Activated CD8-positive, alpha-beta T cell treated with anti-CD3 and anti-CD28 coated beads, Interleukin-2, amount 10 ng/mL, durations not matched to agents 7 days and 5 days (primary cell): ENCODE results near the gene IL4I1. TPM values are rescaled to one million over a fixed set of nuclear protein-coding genes. Genes with fewer than 3 reads are reported as not detected.

Source experiments
- ATAC-seq: fragments of 150-1000 bp; cut with Tn5 transposase; one replicate; pipeline ENCODE4 v1.10.0; 2021; ENCODE audit warnings: moderate library complexity
- CTCF ChIA-PET: fragments of 350-600 bp; sonication (Branson Sonifier 250); formaldehyde crosslinking; loops from one replicate; lab custom pipeline; 2021; ENCODE audit warnings: antibody characterized with exemption; lab: Charles Lee
- POLR2A ChIA-PET: fragments of 350-600 bp; sonication (Branson Sonifier 250); formaldehyde crosslinking; loops from one replicate; lab custom pipeline; 2021; ENCODE audit warnings: antibody characterized with exemption; lab: Charles Lee
- DNase-seq: peaks from one replicate; pipeline ENCODE4 v3.0.0-alpha.2; 2020
- H3K27ac Mint-ChIP-seq: one replicate; pipeline ENCODE4 v1.8.0; 2021; ENCODE audit warnings: mild to moderate bottlenecking, mixed read lengths
- H3K27me3 Mint-ChIP-seq: one replicate; pipeline ENCODE4 v1.8.0; 2021; ENCODE audit warnings: low read depth, mixed read lengths
- H3K36me3 Mint-ChIP-seq: one replicate; pipeline ENCODE4 v1.8.0; 2021; ENCODE audit warnings: low read depth, mixed read lengths
- H3K4me1 Mint-ChIP-seq: one replicate; pipeline ENCODE4 v1.8.0; 2021; ENCODE audit warnings: low read depth, mixed read lengths
- H3K4me3 Mint-ChIP-seq: one replicate; pipeline ENCODE4 v1.8.0; 2021; ENCODE audit warnings: mild to moderate bottlenecking, mixed read lengths
- H3K9me3 Mint-ChIP-seq: one replicate; pipeline ENCODE4 v1.8.0; 2022; ENCODE audit warnings: mixed read lengths; ENCODE audit not compliant: insufficient read depth
- total RNA-seq, 2 experiments: library from RNA; stranded (reverse); gene quantifications; one replicate each; pipeline ENCODE4 v1.2.3, GENCODE V29; 2021

IL4I1 gene
- total RNA-seq, 2 experiments from 2014 or later = 1.2 to 1.6 TPM

DNA sequence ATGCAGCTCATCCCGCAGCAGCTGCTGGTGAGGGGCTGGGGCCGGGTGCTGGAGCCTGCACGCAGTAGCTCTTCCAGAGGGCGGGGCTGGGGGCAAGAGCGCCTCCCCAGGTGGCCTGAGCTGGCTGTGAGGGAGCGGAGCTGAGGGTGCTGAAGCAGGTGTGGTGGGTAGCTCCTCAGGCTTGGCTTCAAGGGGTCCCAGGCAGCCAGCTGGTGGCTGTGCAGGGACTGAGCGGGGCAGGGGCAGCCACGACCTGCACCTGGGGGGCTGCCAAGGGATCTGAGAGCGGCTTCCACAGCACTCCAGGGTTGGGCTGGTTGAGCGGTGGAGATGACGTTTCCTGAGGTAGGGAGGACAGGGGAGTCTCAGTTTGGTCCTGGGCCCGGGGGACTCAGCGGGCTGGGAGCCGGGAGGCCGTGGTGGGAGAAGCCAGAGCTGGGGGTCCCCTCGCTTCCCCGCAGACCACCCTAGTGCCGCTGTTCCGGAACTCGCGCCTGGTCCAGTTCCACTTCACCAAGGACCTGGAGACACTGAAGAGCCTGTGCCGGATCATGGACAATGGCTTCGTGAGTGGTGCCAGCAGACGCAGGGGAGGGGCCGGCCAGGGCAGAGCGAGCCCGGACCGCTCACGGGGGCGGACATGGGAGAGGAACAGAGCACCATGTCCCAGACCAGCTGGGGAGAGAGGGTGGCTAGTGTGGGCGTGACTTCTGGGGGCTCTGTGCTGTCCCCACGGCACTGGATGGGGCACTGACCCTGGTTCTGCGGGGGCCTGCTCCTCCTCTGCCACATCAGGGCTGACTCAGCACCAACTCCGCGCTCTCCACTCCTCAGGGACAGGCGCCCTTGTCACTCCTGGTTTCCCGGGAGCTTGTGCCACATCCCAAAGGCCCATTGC lies 38.4 kb downstream of the IL4I1 start:
- ChIA-PET CTCF (no interaction called here), POLR2A (interaction anchor here (0.9 to 1.1 kb wide), 2 partner anchors 8 kb away, joined by 3 to 5 read pairs; partner anchors contain the start of gene PTOV1)
- no peak for DNase-seq
- Mint-ChIP-seq H3K27ac (no peak overlapping the region), H3K4me1 (peaks cover 4% of the 10 kb centered on the region), H3K36me3 (peaks cover 26% of the 10 kb centered on the region), H3K27me3 (no peaks in the 10 kb centered on the region), H3K9me3 (no peaks in the 10 kb centered on the region), H3K4me3 (no peak overlapping the region)
- peak; percentile 4 for ATAC-seq

DNA sequence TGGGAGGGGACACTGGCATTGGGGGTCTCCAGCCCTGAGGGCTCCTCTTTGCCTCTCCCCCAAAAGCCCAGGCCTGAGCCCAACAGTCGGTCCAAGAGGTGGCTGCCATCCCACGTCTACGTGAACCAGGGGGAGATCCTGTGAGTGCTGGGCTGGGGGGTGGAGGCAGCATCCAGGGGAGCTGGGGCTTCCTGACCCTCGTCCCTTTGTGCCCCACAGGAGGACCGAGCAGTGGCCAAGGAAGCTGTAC lies 38.9 kb downstream of the IL4I1 start:
- no peaks in the 10 kb centered on the region for H3K9me3 Mint-ChIP-seq
- ATAC-seq (no peak), DNase-seq (no peak)
- ChIA-PET CTCF (no interaction called here), POLR2A (interaction anchor here (1.1 kb wide), 1 partner anchor 9 kb away, joined by 5 read pairs; no protein-coding TSS in a partner anchor)
- H3K4me3 Mint-ChIP-seq = no peak overlapping the region
- H3K36me3 Mint-ChIP-seq = peaks cover 22% of the 10 kb centered on the region
- peaks cover 4% of the 10 kb centered on the region for H3K4me1 Mint-ChIP-seq
- no peak overlapping the region for H3K27ac Mint-ChIP-seq
- H3K27me3 Mint-ChIP-seq = peaks cover under 1% of the 10 kb centered on the region

DNA sequence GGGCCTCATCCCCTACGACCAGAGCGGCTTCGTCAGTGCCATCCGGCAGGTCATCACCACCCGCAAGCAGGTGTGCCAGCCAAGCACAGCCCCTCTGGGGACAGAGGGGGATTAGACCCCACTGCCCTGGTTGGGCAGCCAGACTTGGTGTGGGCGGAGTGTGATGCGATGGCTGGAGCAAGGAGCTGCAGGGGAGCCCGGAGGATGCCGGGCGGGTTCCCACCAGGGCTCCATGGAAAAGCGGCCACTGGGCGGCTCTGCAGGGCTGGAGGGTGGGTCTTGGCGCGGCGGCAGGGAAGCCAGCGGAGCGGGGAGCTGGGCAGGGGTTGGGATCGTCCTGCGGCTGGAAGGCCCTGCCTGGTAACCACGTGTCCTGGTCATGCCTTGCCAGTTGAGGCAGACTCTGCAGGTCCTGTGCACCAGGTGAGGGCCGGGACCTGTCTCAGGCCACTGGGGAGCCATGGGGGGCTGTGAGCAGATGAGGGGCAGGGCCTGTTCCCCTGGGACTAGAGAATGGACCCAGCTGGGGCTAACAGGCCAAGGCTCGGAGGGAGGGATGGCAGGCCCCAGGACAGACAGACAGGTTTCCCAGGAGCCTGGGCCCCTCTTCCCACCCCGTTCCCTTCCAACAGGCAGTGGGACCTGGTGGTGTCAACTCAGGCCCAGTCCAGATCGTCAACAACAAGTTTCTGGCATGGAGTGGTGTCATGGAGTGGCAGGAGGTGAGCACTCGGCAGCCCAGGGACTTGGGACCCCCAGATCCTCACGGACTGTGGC lies 39.4 kb downstream of the IL4I1 start:
- Mint-ChIP-seq H3K9me3 (no peaks in the 10 kb centered on the region), H3K36me3 (peaks cover 22% of the 10 kb centered on the region), H3K27ac (no peak overlapping the region), H3K27me3 (peaks cover 6% of the 10 kb centered on the region), H3K4me3 (no peak overlapping the region), H3K4me1 (peaks cover 10% of the 10 kb centered on the region)
- CTCF ChIA-PET = no interaction called here
- DNase-seq (no peak), ATAC-seq (no peak)
- POLR2A ChIA-PET = interaction anchor here (1.1 kb wide), 1 partner anchor 9 kb away, joined by 5 read pairs; no protein-coding TSS in a partner anchor

DNA sequence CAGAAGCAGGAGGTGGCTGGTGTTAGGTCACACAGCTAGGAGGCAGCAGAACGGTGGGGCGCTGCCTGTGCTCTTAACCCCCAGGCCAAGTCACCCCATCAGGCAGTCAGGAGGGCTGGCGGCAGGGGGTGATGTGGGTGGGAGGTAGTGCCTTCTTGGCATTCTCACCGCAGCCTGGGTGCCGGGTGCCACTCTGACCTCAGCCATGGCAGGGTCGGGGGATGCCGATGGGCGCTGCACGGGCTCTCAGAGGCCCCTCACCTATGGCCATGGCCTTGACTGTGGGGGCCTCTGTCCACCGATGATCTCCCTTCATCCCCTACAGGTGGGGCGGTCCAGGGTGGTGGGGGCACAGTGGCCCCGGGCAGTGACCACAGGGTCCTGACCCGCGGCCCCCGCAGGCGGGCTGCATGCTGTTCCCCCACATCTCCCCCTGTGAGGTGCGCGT lies 40.1 kb downstream of the IL4I1 start:
- no peak overlapping the region for H3K27ac Mint-ChIP-seq
- peaks cover 14% of the 10 kb centered on the region for H3K4me1 Mint-ChIP-seq
- peaks cover 20% of the 10 kb centered on the region for H3K36me3 Mint-ChIP-seq
- H3K9me3 Mint-ChIP-seq = no peaks in the 10 kb centered on the region
- POLR2A ChIA-PET = no interaction called here
- no peak for DNase-seq
- CTCF ChIA-PET = no interaction called here
- no peak overlapping the region for H3K4me3 Mint-ChIP-seq
- no peak for ATAC-seq
- H3K27me3 Mint-ChIP-seq = peaks cover 9% of the 10 kb centered on the region

DNA sequence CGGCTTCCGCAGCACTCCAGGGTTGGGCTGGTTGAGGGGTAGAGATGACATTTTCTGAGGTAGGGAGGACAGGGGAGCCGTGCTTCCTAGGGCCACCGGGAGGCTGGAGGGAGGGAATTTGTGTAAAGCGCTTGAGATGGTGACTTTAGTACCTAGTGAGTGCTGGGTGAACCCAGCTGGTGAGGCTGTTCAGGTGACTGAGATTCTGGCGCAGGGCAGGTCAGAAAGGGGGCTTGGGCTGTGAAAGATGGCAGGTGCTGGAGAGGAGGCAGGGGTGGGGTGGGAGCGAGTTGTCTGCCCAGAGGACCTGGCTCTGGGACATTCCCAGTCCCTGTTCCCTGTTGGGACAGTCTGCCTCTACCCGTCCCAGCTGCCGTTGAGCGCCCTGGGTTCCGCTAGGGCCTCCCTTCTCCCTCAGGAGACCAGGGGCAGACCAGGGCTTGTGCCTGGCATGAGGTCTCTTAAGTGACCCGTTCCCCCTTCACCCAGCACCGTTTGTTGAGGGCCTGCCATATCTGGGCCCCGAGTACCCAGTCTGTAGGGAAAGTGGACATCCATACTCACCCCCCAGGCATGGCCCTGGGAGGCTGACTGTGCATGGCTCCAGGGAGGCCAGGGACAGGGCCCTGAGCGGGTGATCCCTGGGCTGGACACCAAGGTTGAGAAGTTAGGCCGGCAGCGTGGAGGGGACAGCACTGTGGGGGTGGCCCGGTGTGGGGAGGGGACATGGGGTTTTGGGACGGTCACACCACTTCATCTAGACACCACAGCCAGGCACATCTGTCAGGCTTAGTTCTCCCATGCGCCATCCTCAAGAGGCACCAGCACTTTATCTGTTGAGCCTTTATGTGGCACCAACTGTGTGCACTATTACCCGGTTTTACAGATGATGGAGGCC lies 40.8 kb downstream of the IL4I1 start:
- DNase-seq (no peak), ATAC-seq (no peak)
- Mint-ChIP-seq H3K4me3 (no peak overlapping the region), H3K9me3 (no peaks in the 10 kb centered on the region), H3K27ac (no peak overlapping the region), H3K36me3 (peaks cover 16% of the 10 kb centered on the region), H3K4me1 (peaks cover 14% of the 10 kb centered on the region), H3K27me3 (peaks cover 9% of the 10 kb centered on the region)
- ChIA-PET CTCF (no interaction called here), POLR2A (no interaction called here)

DNA sequence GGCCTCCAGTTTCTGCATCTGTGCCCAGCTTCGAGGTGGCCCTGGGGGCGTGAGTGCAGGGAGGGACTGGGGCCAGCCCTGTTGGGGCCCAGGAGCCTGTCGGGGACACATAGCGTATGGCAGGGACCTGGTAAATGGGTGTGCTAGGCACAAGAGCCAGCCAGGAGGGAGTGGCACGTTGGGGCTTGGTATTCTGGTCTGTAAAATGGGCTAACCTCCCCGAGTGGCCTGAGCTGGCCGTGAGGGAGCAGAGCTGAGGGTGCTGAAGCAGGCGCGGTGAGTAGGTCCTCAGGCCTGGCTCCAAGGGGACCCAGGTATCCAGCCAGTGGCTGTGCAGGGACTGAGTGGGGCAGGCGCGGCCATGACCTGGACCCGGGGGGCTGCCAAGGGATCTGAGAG lies 41.4 kb downstream of the IL4I1 start:
- DNase-seq = no peak
- no peak overlapping the region for H3K27ac Mint-ChIP-seq
- CTCF ChIA-PET = no interaction called here
- POLR2A ChIA-PET = no interaction called here
- H3K36me3 Mint-ChIP-seq = peaks cover 12% of the 10 kb centered on the region
- peaks cover 15% of the 10 kb centered on the region for H3K4me1 Mint-ChIP-seq
- H3K27me3 Mint-ChIP-seq = peaks cover 9% of the 10 kb centered on the region
- ATAC-seq = no peak
- no peak overlapping the region for H3K4me3 Mint-ChIP-seq
- H3K9me3 Mint-ChIP-seq = no peaks in the 10 kb centered on the region

DNA sequence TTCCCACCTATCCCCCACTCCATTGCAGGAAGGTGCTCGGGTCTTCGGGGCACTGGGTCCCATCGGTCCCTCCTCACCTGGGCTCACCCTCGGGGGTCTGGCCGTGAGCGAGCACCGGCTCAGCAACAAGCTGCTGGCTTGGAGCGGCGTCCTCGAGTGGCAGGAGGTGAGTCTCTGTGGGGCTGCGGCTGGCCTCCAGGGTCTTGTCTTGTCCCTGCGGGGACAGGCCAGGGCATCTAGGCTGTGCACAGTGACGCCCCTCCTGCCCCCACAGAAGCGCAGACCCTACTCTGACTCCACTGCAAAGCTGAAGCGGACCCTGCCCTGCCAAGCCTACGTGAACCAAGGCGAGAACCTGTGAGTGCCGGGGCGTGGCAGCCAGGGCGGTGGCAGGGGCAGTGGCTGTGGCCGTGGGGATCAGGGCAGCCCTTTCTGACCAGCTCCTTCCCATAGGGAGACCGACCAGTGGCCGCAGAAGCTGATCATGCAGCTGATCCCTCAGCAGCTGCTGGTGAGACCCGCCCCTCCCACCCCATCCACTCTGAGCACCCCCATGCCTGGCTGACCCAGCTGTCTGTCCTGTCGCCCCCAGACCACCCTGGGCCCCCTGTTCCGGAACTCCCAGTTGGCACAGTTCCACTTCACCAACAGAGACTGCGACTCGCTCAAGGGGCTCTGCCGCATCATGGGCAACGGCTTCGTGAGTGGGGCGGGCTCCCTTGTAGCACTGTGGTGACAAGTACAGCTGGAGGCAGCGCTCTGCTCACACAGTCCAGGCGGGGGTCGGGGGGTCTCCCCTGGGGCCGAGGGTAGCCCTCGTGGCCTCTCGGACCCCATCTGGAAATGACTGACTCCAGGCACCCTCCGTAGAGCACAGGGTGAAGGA lies 42.1 kb downstream of the IL4I1 start:
- CTCF ChIA-PET = no interaction called here
- no peak for DNase-seq
- POLR2A ChIA-PET = interaction anchor here (0.6 to 0.9 kb wide), 2 partner anchors 10 to 412 kb away, joined by 3 to 5 read pairs; no protein-coding TSS in a partner anchor
- Mint-ChIP-seq H3K4me1 (peaks cover 22% of the 10 kb centered on the region), H3K4me3 (no peak overlapping the region), H3K27me3 (peaks cover 9% of the 10 kb centered on the region), H3K36me3 (peaks cover 16% of the 10 kb centered on the region), H3K27ac (no peak overlapping the region), H3K9me3 (no peaks in the 10 kb centered on the region)
- ATAC-seq = no peak

DNA sequence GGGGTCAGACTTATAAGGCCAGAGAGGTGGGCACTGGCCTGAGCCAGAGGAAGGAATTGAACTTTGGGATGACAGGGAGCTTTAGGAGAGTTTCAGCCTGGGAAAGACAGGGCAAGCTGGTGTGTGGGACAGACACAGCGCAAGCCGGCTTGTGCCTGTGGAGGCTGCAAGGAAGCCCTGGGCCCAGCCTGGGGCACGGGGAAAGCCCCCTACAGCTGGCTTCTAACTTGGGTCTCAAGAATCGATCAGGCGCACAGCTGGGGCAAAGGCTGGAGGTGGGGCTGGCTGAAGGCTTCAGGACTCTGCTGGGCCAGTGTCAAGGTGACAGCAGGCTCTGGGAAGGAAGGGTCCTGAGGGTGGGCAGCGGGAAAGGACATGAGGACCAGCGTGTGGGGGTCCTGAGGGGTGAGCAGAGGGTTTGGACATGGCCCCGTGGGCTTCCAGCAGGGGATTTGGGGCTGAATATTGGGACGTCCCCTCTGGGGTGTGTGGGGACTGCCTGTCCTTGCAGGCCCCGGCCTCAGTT lies 42.8 kb downstream of the IL4I1 start:
- Mint-ChIP-seq H3K4me3 (no peak overlapping the region), H3K36me3 (peaks cover 15% of the 10 kb centered on the region), H3K27ac (no peak overlapping the region), H3K27me3 (peaks cover 9% of the 10 kb centered on the region), H3K4me1 (peaks cover 27% of the 10 kb centered on the region), H3K9me3 (no peaks in the 10 kb centered on the region)
- ATAC-seq (no peak), DNase-seq (no peak)
- POLR2A ChIA-PET = interaction anchor here (0.6 to 0.9 kb wide), 2 partner anchors 11 to 411 kb away, joined by 3 to 5 read pairs; no protein-coding TSS in a partner anchor
- CTCF ChIA-PET = no interaction called here

DNA sequence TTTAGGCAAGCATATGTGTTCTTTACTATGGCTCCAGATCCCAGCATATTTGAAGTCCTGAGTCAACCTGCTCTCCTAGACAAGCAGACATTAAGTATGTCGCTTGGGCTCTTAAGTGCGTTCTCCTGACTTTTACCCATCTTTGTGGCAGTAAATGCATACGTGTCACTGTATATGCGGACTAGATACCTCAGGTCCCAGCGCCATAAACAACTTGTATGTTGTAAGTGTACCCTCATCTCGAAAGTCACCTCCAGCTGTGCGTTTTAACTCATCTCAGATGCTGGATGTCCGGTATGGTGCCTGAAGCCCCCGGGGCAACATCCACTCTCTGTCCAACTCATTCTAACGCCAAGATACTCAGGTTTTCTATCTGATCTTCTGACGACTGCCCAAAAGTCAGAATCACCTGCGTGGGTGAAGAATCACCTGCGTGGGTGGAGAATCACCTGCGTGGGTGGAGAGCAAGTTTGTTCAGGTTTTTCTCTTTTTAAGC lies 44.0 kb downstream of the IL4I1 start:
- H3K27me3 Mint-ChIP-seq = peaks cover 9% of the 10 kb centered on the region
- H3K27ac Mint-ChIP-seq = no peak overlapping the region
- CTCF ChIA-PET = no interaction called here
- DNase-seq (no peak), ATAC-seq (no peak)
- POLR2A ChIA-PET = interaction anchor here (1.0 to 2.5 kb wide), 3 partner anchors 12 to 23 kb away, joined by 3 to 7 read pairs (median 4); no protein-coding TSS in a partner anchor
- peak overlapping the region; percentile 72 for H3K4me3 Mint-ChIP-seq
- H3K4me1 Mint-ChIP-seq = peaks cover 39% of the 10 kb centered on the region
- no peaks in the 10 kb centered on the region for H3K9me3 Mint-ChIP-seq
- peaks cover 13% of the 10 kb centered on the region for H3K36me3 Mint-ChIP-seq

DNA sequence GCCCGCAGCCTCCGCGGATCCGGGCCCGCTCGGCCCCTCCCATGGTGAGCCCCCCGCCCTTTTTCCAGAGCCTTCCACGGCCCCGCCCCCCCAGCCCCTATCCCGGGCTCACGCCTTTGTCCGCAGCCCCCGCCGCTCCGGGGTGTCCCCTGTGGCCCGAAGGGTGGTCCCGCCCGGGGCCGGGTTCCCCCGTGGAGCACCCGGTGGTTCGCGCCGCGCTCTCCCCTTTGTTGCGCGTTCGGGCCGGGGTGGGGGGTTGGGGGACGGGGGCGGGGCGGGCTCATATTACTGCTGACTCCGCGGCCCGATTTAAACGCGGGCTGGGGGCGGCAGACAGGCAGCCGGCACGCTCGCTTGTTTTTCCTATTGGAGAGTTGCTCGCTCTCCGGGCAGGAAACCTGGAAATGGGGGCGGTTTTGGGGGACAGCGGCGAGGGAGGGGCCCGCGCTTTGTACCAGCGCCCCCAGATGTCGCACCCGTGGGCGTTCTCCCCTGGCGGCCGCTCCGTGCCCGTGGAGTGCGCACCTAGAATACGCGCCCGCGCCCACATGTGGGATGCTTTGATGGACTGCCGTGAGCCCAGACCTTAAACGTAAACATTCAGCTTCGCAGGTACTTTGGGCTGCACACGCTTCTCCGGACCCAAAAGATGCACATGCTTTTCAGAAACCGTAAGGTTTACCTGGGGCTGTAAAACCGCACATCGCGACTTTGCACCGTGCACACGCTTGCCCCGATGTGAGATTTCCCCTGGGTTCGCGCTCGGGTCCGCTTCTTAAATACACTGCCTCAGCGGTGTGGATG lies 45.0 kb downstream of the IL4I1 start:
- Mint-ChIP-seq H3K27me3 (peaks cover 9% of the 10 kb centered on the region), H3K27ac (peak overlapping the region; percentile 41), H3K4me3 (peak overlapping the region; percentile 72), H3K4me1 (peaks cover 41% of the 10 kb centered on the region), H3K9me3 (no peaks in the 10 kb centered on the region), H3K36me3 (peaks cover 11% of the 10 kb centered on the region)
- DNase-seq (no peak), ATAC-seq (no peak)
- ChIA-PET POLR2A (interaction anchor here (1.0 to 2.5 kb wide), 6 partner anchors 13 to 38 kb away, joined by 3 to 13 read pairs (median 6); partner anchors contain the start of genes FUZ and PNKP), CTCF (no interaction called here)
